GM23338 (cell line): ENCODE data around the gene TBC1D16.

Source experiments
- CREB1 ChIP-seq: fragments of 250-450 bp; sonication (Bioruptor Pico); IDR thresholded peaks from 2 replicates; pipeline ENCODE4 v1.5.0; 2020; ENCODE audit warnings: low read depth, mild to moderate bottlenecking, moderate library complexity
- EZH2 ChIP-seq: fragments of 200-600 bp; sonication (generic); IDR thresholded peaks from one replicate; pipeline ENCODE4 v1.8.0; 2017; ENCODE audit warnings: antibody characterized with exemption, mild to moderate bottlenecking, low read depth; ENCODE audit not compliant: unreplicated experiment
- EZH2phosphoT487 ChIP-seq: fragments of 200-600 bp; sonication (generic); IDR thresholded peaks from one replicate; pipeline ENCODE4 v1.8.1; 2018; ENCODE audit warnings: antibody characterized with exemption; ENCODE audit not compliant: unreplicated experiment
- JUNB ChIP-seq: IDR thresholded peaks from one replicate; pipeline ENCODE4 v1.6.1; 2016; ENCODE audit warnings: antibody characterized with exemption; ENCODE audit not compliant: unreplicated experiment
- NANOG ChIP-seq: IDR thresholded peaks from 2 replicates; pipeline ENCODE4 v1.6.1; 2016; ENCODE audit warnings: antibody characterized with exemption, borderline replicate concordance
- POLR2AphosphoS5 ChIP-seq: IDR thresholded peaks from 2 replicates; pipeline ENCODE4 v1.6.1; 2016; ENCODE audit warnings: antibody characterized with exemption, low read depth
- STAT1 ChIP-seq: IDR thresholded peaks from one replicate; pipeline ENCODE4 v1.6.1; 2016; ENCODE audit warnings: antibody characterized with exemption; ENCODE audit not compliant: unreplicated experiment
- ZNF114 ChIP-seq: fragments of 250-450 bp; sonication (Bioruptor Pico); IDR thresholded peaks from 2 replicates; pipeline ENCODE4 v1.5.0; 2020; ENCODE audit warnings: mild to moderate bottlenecking, moderate library complexity
- ZNF331 ChIP-seq: fragments of 250-450 bp; sonication (Bioruptor Pico); IDR thresholded peaks from 2 replicates; pipeline ENCODE4 v1.5.0; 2020; ENCODE audit warnings: low read depth, mild to moderate bottlenecking, moderate library complexity
- TF ChIP-seq, protein P1 (sequence below), 2 experiments: fragments of 200-600 bp in 1 of 2; sonication (generic) in 1 of 2; conservative IDR thresholded peaks; 2 replicates each; pipeline versions ENCODE4 v1.5.1 to v1.6.1; 2016 to 2017; ENCODE audit warnings: antibody characterized with exemption in 2 of 2, low read depth in 2 of 2, mild to moderate bottlenecking in 2 of 2, moderate library complexity in 1 of 2
- TF ChIP-seq, protein P2 (sequence below): IDR thresholded peaks from one replicate; pipeline ENCODE4 v1.6.1; 2018; ENCODE audit warnings: antibody characterized with exemption; ENCODE audit not compliant: unreplicated experiment
- TF ChIP-seq, protein P3 (sequence below): fragments of 250-450 bp; sonication (Bioruptor Pico); IDR thresholded peaks from 2 replicates; pipeline ENCODE4 v1.5.0; 2020; ENCODE audit warnings: mild to moderate bottlenecking, moderate library complexity

DNA sequence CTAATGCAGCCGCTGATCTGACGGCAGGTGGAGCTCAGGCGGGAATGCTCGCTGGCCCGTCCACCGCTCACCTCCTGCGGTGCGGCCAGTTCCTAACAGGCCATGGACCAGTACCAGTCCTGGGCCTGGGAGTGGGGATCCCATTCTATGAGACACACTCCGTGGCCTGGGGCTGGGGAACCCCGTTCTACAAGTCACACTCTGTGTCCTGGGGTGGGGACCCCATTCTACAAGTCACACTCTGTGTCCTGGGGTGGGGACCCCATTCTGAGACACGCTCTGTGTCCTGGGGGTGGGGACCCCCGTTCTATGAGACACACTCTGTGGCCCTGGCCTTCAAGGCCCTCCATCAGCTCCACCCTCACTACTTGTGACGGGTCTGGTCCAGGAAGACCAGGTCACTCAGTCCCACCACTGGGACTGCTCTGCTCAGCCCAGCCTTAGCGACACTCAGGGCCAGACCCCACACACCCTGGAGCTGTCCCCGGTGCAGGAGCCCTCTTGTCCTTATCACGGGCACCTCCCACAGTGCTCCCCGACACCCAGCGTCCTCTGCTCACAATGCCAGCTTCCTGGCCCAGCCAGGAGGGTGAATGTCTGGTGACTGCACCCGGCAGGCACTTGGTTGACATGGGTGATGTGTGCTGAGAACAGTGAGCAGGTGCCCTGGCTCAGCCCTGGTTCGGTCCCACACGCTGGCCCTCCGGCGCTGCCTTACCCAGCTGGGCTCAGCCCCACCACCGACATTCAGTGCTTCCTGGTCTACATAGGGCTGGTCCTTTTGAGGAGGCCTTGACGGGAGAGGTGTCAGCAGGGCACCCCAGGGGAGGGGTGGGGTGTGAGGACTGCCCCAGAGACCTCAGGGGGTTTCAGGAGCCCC, 89.1 kb downstream of the TBC1D16 start:
- TF ChIP-seq, protein P1, sequence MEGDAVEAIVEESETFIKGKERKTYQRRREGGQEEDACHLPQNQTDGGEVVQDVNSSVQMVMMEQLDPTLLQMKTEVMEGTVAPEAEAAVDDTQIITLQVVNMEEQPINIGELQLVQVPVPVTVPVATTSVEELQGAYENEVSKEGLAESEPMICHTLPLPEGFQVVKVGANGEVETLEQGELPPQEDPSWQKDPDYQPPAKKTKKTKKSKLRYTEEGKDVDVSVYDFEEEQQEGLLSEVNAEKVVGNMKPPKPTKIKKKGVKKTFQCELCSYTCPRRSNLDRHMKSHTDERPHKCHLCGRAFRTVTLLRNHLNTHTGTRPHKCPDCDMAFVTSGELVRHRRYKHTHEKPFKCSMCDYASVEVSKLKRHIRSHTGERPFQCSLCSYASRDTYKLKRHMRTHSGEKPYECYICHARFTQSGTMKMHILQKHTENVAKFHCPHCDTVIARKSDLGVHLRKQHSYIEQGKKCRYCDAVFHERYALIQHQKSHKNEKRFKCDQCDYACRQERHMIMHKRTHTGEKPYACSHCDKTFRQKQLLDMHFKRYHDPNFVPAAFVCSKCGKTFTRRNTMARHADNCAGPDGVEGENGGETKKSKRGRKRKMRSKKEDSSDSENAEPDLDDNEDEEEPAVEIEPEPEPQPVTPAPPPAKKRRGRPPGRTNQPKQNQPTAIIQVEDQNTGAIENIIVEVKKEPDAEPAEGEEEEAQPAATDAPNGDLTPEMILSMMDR (conservative IDR thresholded peaks at IDR 0.05; ENCODE audit: low read depth in 2 of 2) = no peak
- TF ChIP-seq, protein P2, sequence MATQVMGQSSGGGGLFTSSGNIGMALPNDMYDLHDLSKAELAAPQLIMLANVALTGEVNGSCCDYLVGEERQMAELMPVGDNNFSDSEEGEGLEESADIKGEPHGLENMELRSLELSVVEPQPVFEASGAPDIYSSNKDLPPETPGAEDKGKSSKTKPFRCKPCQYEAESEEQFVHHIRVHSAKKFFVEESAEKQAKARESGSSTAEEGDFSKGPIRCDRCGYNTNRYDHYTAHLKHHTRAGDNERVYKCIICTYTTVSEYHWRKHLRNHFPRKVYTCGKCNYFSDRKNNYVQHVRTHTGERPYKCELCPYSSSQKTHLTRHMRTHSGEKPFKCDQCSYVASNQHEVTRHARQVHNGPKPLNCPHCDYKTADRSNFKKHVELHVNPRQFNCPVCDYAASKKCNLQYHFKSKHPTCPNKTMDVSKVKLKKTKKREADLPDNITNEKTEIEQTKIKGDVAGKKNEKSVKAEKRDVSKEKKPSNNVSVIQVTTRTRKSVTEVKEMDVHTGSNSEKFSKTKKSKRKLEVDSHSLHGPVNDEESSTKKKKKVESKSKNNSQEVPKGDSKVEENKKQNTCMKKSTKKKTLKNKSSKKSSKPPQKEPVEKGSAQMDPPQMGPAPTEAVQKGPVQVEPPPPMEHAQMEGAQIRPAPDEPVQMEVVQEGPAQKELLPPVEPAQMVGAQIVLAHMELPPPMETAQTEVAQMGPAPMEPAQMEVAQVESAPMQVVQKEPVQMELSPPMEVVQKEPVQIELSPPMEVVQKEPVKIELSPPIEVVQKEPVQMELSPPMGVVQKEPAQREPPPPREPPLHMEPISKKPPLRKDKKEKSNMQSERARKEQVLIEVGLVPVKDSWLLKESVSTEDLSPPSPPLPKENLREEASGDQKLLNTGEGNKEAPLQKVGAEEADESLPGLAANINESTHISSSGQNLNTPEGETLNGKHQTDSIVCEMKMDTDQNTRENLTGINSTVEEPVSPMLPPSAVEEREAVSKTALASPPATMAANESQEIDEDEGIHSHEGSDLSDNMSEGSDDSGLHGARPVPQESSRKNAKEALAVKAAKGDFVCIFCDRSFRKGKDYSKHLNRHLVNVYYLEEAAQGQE = no peak
- TF ChIP-seq EZH2 (no peak), POLR2AphosphoS5 (no peak), EZH2phosphoT487 (no peak), NANOG (no peak), JUNB (no peak), CREB1 (CRISPR knock-in tag) (no peak), ZNF114 (no peak), STAT1 (no peak), ZNF331 (no peak)
- TF ChIP-seq, protein P3, sequence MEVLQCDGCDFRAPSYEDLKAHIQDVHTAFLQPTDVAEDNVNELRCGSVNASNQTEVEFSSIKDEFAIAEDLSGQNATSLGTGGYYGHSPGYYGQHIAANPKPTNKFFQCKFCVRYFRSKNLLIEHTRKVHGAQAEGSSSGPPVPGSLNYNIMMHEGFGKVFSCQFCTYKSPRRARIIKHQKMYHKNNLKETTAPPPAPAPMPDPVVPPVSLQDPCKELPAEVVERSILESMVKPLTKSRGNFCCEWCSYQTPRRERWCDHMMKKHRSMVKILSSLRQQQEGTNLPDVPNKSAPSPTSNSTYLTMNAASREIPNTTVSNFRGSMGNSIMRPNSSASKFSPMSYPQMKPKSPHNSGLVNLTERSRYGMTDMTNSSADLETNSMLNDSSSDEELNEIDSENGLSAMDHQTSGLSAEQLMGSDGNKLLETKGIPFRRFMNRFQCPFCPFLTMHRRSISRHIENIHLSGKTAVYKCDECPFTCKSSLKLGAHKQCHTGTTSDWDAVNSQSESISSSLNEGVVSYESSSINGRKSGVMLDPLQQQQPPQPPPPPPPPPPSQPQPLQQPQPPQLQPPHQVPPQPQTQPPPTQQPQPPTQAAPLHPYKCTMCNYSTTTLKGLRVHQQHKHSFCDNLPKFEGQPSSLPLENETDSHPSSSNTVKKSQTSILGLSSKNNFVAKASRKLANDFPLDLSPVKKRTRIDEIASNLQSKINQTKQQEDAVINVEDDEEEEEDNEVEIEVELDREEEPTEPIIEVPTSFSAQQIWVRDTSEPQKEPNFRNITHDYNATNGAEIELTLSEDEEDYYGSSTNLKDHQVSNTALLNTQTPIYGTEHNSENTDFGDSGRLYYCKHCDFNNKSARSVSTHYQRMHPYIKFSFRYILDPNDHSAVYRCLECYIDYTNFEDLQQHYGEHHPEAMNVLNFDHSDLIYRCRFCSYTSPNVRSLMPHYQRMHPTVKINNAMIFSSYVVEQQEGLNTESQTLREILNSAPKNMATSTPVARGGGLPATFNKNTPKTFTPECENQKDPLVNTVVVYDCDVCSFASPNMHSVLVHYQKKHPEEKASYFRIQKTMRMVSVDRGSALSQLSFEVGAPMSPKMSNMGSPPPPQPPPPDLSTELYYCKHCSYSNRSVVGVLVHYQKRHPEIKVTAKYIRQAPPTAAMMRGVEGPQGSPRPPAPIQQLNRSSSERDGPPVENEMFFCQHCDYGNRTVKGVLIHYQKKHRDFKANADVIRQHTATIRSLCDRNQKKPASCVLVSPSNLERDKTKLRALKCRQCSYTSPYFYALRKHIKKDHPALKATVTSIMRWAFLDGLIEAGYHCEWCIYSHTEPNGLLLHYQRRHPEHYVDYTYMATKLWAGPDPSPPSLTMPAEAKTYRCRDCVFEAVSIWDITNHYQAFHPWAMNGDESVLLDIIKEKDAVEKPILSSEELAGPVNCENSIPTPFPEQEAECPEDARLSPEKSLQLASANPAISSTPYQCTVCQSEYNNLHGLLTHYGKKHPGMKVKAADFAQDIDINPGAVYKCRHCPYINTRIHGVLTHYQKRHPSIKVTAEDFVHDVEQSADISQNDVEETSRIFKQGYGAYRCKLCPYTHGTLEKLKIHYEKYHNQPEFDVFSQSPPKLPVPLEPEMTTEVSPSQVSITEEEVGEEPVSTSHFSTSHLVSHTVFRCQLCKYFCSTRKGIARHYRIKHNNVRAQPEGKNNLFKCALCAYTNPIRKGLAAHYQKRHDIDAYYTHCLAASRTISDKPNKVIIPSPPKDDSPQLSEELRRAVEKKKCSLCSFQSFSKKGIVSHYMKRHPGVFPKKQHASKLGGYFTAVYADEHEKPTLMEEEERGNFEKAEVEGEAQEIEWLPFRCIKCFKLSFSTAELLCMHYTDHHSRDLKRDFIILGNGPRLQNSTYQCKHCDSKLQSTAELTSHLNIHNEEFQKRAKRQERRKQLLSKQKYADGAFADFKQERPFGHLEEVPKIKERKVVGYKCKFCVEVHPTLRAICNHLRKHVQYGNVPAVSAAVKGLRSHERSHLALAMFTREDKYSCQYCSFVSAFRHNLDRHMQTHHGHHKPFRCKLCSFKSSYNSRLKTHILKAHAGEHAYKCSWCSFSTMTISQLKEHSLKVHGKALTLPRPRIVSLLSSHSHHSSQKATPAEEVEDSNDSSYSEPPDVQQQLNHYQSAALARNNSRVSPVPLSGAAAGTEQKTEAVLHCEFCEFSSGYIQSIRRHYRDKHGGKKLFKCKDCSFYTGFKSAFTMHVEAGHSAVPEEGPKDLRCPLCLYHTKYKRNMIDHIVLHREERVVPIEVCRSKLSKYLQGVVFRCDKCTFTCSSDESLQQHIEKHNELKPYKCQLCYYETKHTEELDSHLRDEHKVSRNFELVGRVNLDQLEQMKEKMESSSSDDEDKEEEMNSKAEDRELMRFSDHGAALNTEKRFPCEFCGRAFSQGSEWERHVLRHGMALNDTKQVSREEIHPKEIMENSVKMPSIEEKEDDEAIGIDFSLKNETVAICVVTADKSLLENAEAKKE = no peak
